ENCODE measurements around the gene KCND3. TPM values are rescaled to one million over a fixed set of nuclear protein-coding genes. Genes with fewer than 3 reads are reported as not detected.

KCND3 gene
- total RNA-seq, 1 donor from 2014 or later: 2.1 TPM

DNA sequence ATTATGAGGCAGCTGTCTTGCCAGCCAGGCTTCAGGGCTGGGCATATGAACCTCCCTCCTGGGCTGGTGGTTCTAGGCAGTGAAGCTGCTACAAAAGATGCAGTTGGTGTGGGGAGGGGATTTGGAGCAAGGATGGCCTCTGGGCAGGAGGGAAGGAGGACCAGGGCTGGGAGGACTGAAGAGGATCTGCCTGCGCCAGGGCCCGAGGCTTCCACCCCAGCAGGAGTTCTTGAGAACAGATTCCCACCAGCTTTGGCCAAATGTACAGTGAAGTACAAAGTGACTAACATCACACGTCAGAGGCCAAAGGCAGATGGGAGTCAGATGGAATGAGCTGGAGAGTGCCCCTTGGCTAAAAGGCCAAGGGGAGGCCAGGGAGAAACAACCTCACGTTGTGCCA, 171.4 kb downstream of the KCND3 start:
- TF ChIP-seq CTCF (IDR thresholded peaks at IDR 0.05): no peak
- H3K4me1 Mint-ChIP-seq (ENCODE audit: unreplicated experiment): no peaks in the 10 kb centered on the region
- H3K4me3 Mint-ChIP-seq (ENCODE audit: unreplicated experiment): no peak overlapping the region
- no peak for DNase-seq (ENCODE audit: extremely low spot score, unreplicated experiment)
- no peak overlapping the region for H3K27ac Mint-ChIP-seq (ENCODE audit: unreplicated experiment)
- no peaks in the 10 kb centered on the region for H3K27me3 Mint-ChIP-seq (ENCODE audit: unreplicated experiment)
- H3K36me3 Mint-ChIP-seq (ENCODE audit: unreplicated experiment): no peaks in the 10 kb centered on the region
- peaks cover 3% of the 10 kb centered on the region for H3K9me3 Mint-ChIP-seq (ENCODE audit: unreplicated experiment)

- DNase-seq (ENCODE audit: extremely low spot score, unreplicated experiment): no peak
- H3K27ac Mint-ChIP-seq (ENCODE audit: unreplicated experiment): no peak overlapping the region
- no peaks in the 10 kb centered on the region for H3K9me3 Mint-ChIP-seq (ENCODE audit: unreplicated experiment)
- no peaks in the 10 kb centered on the region for H3K4me1 Mint-ChIP-seq (ENCODE audit: unreplicated experiment)
- TF ChIP-seq CTCF (IDR thresholded peaks at IDR 0.05): no peak
- H3K4me3 Mint-ChIP-seq (ENCODE audit: unreplicated experiment): no peak overlapping the region
- no peaks in the 10 kb centered on the region for H3K27me3 Mint-ChIP-seq (ENCODE audit: unreplicated experiment)
- H3K36me3 Mint-ChIP-seq (ENCODE audit: unreplicated experiment): no peaks in the 10 kb centered on the region
Measured at GRCh38 chr1:111814642-111815041, 174.8 kb downstream of the KCND3 start.

GRCh38 chr1:111814305-111814628, 175.2 kb downstream of the KCND3 start:
- DNase-seq (ENCODE audit: extremely low spot score, unreplicated experiment): no peak
- H3K4me3 Mint-ChIP-seq (ENCODE audit: unreplicated experiment): no peak overlapping the region
- no peaks in the 10 kb centered on the region for H3K36me3 Mint-ChIP-seq (ENCODE audit: unreplicated experiment)
- no peaks in the 10 kb centered on the region for H3K4me1 Mint-ChIP-seq (ENCODE audit: unreplicated experiment)
- no peak for TF ChIP-seq CTCF (IDR thresholded peaks at IDR 0.05)
- H3K9me3 Mint-ChIP-seq (ENCODE audit: unreplicated experiment): no peaks in the 10 kb centered on the region
- no peak overlapping the region for H3K27ac Mint-ChIP-seq (ENCODE audit: unreplicated experiment)
- no peaks in the 10 kb centered on the region for H3K27me3 Mint-ChIP-seq (ENCODE audit: unreplicated experiment)

- no peak overlapping the region for H3K27ac Mint-ChIP-seq (ENCODE audit: unreplicated experiment)
- TF ChIP-seq CTCF (IDR thresholded peaks at IDR 0.05): no peak
- no peaks in the 10 kb centered on the region for H3K36me3 Mint-ChIP-seq (ENCODE audit: unreplicated experiment)
- DNase-seq (ENCODE audit: extremely low spot score, unreplicated experiment): no peak
- H3K4me1 Mint-ChIP-seq (ENCODE audit: unreplicated experiment): no peaks in the 10 kb centered on the region
- no peaks in the 10 kb centered on the region for H3K9me3 Mint-ChIP-seq (ENCODE audit: unreplicated experiment)
- no peaks in the 10 kb centered on the region for H3K27me3 Mint-ChIP-seq (ENCODE audit: unreplicated experiment)
- no peak overlapping the region for H3K4me3 Mint-ChIP-seq (ENCODE audit: unreplicated experiment)
Measured at GRCh38 chr1:111813440-111814304, 175.8 kb downstream of the KCND3 start.

DNA sequence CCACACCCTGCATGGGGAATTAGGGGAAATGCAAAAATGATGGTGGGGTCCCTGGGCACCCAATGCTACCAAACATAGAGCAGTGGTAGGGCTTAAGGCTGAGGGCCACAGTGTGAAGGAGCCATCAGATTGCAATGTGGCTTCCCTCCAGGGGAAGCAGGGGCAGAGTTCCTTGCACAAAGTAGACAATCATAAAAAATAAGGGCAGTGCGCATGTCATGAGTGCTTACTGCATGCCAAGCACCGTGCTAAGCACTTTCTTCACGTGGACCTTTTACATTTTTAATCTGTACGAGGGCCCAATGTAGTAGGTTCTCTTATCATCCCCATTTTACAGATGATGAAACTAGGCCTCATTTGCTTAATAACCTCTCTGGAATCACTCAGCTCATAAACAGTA, 177.2 kb downstream of the KCND3 start:
- no peaks in the 10 kb centered on the region for H3K9me3 Mint-ChIP-seq (ENCODE audit: unreplicated experiment)
- no peaks in the 10 kb centered on the region for H3K27me3 Mint-ChIP-seq (ENCODE audit: unreplicated experiment)
- no peak for DNase-seq (ENCODE audit: extremely low spot score, unreplicated experiment)
- H3K27ac Mint-ChIP-seq (ENCODE audit: unreplicated experiment): no peak overlapping the region
- no peaks in the 10 kb centered on the region for H3K36me3 Mint-ChIP-seq (ENCODE audit: unreplicated experiment)
- no peak overlapping the region for H3K4me3 Mint-ChIP-seq (ENCODE audit: unreplicated experiment)
- H3K4me1 Mint-ChIP-seq (ENCODE audit: unreplicated experiment): no peaks in the 10 kb centered on the region
- no peak for TF ChIP-seq CTCF (IDR thresholded peaks at IDR 0.05)
